Stimulated activated CD4-positive, alpha-beta T cell treated with anti-CD3 and anti-CD28 coated beads, Interleukin-15, amount 100 ng/mL, for 1 hour (primary cell): ENCODE measurements around the gene AFAP1L1.

Experiments used
- DNase-seq, 2 donors: peaks; one replicate each; pipeline ENCODE4 v3.0.0-alpha.2; 2020; ENCODE audit warnings: low read depth in 1 of 2, low spot score in 1 of 2

The AFAP1L1 gene

DNA sequence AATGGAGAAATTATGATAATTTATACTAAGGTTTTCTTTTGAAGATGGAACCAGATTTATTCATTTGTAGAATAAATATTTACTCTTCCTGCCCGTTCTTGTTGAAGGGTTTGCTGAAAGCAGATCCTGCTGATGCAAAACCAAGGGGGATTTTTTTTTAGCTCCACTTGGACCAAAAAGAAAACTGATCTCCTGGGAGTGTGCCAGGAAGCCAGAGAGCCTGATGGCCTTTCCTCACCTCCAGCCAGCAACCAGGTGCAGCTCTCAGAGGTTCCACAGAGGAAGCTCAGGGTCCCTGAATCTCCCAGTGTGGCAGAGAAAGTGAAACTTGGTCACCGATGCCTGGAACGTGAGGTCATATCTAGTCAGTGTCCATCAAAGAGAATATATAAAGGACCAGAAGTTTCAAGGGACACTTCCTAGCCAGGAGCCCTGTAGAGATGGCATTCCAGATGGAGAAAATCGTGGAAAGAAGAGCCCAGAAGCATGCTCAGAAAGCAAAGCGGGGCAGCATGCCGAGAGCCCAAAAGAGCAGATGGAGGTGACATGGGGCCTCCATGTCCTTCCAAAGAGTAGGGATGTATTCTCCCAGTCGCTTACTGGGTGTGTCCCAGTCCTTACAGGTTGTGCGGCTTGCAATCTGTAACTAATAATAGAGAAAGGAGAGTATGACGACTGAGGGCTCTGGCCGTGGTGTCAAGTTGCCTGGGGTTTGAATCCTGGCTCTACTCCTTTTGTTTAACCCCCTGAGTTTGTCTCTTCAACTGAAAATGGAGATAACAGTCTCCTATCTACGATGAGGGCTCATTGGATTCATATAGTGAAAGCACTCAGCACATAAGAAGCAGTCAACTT lies 12.2 kb downstream of the AFAP1L1 start:
- DNase-seq, result no peak

DNA sequence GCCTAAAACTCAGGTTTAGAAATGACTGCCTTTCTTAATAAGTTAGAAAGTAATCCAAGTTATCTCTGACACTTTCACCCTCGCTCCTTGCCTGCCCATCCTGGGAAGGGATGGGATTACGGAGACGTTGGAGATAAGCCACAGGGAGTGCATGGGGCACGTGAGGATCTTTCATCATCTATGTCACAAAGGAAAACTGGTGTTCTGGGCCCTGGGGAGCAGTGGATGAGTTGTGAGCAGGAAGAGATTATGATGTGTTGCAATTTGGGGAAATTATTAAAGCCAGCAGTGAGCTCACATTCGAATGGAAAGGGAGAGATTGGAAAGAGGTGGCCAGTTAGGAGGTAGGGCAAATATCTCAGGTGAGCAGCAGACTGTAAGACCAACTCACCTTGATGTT lies 12.8 kb downstream of the AFAP1L1 start:
- DNase-seq, result no peak

DNA sequence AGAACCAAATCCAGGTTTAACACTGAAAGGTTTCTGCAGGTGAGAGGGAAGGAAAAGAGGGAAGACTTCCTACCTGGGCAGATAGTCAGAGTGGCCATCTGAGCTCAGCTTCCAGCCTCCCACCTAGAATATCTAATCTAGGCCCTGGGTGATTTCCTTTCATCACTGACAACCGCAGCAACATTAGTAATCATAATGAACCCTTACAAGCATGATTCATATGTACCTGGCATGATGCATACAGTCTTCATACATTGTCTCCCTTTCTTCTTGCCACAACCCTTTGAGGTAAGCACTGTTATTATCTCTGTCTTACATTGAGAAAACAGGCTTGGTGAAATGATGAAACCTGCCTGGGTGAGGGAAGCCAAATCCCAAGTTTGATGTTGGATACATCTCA lies 13.5 kb downstream of the AFAP1L1 start:
- DNase-seq, result no peak

DNA sequence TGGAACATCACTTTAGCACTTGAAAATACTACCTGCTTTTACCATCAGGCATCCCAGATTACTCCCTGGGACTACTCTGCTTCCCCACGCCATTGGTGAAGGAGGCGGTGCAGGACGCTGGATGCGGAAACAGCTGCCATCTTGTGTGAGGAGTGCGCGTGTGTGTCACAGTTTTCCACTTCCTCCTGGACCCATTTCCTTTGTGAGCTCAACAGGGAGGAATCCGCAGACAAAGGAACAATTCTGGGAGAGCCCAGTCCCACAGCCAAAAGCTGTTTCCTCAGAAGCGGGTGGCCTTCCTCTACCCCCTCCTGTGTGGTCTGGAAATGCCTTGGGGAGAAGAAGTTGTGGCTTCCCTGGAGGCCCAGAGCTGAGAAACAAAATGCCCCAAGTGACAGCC lies 16.8 kb downstream of the AFAP1L1 start:
- DNase-seq, result no peak

DNA sequence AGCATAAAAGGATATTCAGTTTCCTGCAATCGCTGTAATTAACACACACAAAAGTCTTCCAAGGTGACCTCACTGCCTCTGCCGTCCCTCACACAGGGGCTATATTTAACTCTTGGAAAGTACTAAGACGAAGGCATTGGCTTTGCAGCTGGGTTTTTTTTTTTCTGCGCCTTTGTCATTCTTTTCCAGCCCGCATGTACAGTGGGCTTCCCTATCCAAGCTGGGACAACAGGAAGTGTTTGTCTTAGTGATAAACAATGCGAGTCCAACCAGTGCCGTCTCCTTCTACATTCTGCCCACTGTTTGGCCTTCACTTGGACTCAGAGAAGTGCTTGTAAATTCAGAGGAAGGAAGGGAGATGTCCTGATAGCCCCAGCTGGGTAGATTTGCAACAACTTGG lies 17.6 kb downstream of the AFAP1L1 start:
- DNase-seq, result no peak

DNA sequence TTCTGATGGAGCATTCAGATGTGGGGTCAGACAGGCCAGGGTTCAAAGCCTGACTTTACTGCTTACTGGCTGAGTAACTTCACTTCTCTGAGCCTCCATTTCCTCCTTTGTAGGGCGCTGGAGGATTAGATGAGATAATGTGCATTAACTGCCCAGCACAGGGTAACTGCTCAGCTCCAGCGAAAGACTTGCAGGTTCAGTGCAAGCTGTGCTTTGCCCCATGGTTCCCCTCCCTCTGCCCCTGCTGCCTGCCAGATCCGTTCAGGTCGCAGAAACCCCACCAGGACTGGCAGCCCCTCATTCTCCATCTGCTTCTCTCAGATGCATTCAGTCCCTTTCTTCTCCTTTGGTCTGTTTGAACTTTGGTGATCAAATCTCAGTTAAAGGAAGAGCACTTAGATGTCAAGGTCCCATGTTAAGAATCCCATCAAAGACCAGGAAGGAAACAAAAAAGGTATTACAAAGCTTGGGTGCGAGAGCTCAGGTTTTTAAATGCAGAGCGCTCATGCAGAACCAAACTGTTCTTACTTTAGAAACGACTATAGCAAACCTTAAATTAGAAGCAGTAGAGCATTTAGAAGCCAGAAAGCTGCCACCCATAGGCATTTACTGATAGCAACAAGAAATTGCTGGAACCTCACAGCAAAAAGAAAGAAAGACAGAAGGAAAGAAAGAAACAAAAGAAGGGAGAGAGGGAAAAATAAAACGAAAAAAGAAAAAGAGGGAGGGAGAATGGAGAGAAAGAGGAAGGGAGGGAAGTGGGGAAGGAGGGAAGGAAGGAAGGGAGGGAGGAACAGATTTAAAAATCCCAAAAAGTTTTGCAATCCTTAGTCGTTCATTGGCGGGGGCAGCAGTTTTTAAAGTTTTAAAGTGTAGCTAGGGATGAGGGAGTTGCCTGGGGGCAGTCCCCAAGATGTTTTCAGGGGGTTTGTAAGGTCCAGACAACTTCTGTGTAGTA lies 23.5 kb downstream of the AFAP1L1 start:
- DNase-seq, result no peak

DNA sequence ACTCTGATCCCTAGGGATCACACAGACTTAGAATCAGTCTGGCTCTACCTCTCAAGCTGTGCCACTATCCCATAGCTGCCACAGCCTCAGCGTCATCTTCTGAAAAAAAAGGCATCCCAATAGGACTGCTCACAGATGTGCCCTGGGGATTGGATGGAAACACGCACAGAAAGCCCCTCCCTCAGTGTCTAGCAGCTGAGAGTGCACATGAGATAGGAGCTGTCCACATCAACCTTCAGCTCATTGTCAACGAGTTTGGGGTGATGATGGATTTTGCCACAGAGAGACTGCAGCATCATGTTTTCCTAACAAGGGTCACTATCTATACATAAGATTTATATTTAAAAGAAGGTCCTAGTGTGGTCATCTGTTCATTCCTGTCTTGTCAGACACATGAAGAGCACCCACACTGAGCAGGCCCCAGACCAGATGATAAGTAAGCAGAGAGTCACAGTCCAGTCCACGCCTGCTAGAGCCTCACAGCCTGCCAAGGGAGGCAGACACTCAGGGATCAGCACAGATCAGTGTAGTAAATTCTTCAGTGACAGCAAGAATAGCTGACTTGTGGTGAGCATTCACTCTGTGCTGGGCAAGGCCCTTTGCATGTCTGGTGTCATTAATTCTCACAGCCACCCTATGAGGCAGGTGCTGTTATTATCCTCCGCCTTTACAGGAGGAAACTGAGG lies 25.8 kb downstream of the AFAP1L1 start:
- no peak for DNase-seq

DNA sequence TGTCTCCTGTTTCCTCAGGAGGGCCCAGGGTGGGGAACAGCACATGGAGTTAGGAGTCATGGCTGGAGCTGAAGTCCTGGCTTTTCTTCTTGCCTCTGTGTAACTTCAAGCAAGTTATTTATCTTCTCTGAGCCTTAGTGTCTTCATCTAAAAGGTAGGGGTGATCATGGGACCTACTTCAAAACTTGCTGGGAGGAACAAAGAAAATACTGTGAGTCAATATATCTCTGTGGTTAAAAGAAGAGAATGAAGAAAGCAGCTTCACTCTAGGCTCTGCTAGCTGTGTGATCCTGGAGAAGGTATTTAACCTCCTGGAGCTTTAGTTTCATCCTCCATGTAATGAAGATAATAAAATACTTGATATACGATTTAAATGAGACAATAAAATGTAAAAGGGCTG lies 26.5 kb downstream of the AFAP1L1 start:
- DNase-seq, result no peak

DNA sequence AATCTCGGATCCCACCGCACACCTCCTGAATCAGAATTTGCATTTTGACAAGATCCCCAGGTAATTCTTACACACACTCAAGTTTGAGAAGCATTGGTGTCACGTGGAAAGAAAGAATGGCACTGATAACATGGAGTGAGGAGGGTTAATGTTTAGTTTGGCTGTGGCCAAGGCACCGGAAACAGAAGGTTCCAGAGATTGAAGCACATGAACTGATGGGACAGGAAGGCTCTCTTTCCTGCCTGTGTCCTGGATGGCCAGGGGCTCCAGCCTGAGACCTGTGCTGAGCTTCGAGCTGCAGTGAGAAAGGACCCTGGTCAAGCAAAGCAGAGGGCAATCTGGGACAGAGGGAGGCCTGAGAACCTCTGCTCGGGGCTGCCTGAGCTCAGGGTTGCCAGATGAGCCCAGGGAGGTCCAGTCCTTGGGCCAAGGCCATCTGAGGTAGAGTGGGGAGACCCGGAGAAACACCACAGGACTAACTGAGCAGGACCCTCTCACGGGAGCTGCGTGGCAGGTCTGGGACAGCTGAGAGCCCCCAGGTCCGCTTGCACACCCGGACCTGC lies 27.3 kb downstream of the AFAP1L1 start:
- DNase-seq, result no peak

DNA sequence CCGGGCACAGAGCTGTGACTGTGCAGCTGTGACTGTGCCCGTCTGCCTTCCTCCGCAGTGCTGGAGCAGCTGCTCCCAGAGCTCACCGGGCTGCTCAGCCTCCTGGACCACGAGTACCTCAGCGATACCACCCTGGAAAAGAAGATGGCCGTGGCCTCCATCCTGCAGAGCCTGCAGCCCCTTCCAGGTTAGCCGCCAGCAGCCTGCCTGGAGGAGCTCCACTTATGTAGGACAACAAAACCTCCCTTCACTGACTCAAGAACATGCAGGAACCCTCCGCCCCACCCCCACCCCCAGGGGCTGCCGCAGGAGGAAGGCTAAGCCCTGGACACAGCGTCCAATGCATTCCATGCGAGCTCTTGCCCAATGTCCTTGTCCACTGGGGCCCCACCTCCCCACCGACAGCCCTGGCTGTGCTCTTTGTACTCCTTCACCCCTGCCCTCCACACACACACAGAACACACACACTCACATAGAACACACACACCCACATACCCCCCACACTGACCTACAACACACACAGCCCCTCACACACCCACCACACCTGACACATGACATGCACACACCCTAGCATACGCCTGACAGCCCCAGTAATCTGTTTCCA lies 27.9 kb downstream of the AFAP1L1 start:
- no peak for DNase-seq

DNA sequence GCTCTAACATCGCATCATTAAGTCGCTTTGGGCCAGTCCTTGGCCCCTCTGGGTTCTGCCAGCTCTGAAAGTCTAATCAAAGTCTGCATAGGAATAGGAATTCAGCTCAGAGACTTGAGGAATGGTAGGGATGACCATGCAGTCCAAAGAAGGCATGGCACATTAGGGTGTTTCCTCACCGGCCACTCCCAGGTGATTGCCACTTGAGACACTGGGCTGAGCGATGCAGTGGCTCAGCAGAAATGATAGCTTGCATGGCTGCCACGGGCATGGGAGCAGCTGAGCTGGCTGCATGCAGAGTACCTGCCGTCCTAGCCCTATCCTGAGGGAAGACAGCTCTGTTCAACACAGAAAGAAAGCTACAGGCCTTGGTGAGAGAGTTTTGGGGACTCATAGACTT lies 28.8 kb downstream of the AFAP1L1 start:
- DNase-seq, result no peak

DNA sequence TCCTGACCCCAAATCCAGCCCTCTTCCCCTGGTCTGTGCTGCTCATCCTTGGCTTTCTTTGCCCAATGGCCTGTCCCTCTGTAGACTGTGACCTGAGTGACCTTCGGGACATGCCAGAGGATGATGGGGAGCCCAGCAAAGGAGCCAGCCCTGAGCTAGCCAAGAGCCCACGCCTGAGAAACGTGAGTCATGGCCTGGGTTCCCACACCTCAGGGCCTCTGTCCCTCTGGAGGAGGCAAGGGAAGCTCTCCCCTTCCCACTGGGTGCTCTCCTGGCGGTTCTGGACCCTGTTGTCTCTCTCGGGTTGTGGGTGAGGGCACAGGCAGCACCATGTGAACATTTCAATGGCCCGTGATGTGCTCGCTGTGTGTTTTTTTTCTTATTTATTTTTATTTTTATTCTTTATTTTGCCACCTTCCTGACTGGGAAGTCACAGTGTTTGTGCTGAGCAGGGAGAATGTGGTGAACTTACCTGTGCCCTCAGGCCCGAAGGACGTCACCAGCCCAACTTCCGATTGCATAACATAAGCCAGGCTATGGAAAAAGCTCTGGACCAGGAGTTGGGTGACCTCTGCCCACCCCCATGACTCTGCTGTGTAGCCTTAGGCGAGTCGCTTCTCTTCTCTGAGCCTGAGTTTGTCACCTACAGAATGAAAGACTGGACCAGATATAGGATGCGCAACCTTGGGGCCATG lies 29.5 kb downstream of the AFAP1L1 start:
- DNase-seq, result no peak

DNA sequence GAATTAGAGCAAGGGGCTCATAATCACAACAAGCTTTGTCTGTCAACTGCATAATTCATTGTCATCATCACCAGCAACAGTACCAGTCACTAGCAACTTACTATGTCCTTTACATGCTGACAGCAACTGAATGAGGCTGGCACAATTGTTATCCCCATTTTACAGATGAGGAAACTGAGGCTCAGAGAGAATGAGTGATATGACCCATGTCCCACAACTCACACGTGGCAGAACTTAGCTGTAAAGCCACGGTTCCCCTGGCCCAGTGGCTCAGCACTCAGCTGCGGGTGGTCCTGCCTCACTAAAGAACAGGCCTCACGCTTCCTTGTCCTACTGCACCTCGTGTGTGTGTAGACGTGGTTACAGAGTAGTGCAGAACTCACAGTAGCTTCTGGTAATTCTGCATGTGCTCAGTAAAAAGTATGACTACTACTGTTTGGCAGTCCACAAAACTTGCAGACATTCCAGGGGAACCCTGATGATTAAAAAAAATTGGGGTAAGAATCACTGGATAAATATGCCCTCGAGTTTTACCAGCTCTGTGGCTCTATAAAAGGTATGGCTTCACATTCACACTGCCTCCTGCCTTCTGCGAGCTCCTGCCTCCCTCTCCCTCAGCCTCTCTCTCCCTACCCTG lies 30.2 kb downstream of the AFAP1L1 start:
- no peak for DNase-seq

DNA sequence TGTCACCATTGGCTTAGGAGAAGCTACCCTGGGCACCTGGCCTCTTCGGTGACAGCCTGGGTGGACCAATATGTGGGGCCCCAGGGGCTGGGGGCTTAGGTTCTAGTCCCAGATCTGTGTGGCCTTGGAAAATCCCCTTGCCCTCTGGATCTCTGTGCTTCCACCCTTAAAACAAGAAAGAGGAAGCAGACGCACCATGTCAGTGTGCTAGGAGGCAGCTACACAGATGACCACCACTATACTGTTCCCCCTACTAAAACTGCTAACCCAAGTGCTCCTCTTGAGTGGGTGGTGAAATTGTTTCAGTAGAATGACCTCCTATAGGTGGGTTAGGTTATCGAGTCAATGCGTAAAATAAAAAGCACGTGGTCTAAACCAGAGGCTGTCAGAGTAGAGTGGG lies 31.0 kb downstream of the AFAP1L1 start:
- no peak for DNase-seq

DNA sequence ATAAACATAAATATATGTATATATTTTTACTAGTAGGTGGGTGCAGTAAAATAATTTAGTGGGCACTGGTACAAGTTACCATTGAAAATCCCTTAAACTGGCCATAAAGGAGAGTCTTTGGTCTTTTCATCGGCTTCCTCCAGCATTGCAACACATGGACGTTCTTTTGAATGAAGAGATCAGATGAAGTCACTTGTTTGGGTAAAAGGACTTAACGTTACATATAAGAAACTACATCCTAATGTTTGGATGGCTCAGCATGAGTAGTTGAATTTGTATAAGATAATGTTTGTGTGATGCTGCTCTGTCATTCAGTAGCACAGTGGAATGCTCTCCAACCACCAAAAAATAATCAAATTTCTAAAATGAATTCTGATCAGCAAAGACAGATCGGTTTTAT lies 31.6 kb downstream of the AFAP1L1 start:
- DNase-seq, result no peak

DNA sequence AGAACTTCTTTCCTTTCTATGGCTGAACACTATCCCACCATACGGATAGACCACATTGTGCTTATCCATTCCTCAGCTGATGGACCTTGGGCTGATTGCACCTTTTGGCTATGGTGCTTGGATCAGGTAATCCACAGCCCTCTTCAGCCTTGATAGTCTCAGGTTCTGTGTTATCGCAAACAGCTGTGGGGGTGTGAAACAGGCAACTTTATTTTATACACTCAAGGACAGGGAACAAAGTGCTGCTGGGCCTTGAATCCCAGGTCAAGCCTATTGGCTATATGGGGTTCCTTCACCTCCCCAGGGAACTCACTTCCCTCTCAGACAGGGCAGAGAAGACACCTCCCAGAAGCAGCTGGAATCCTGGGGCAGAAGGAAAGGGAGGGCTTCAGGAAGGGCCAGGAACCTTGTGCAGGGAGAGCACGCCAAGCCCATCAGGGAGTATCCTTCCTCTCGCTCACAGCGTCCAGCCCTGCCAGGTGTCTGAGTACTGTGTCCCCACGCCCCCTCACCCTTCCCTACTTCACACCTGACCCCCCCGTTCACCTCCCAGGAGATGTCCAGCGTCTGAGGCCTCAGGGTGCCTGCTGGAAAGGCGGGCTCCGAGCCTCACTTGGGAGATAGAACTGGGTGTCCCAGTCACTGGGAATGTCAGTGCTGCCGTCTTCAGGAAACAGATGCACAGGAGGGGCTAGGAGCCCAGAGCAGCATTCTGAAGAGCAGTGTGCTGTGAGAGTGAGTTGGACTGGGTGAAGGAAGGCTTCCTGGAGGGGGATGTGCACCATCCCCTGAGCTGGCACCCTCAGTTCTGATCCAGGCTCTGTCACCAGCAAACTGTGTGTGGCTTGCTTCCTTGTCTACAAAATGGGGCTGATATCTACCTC lies 32.8 kb downstream of the AFAP1L1 start:
- no peak for DNase-seq

DNA sequence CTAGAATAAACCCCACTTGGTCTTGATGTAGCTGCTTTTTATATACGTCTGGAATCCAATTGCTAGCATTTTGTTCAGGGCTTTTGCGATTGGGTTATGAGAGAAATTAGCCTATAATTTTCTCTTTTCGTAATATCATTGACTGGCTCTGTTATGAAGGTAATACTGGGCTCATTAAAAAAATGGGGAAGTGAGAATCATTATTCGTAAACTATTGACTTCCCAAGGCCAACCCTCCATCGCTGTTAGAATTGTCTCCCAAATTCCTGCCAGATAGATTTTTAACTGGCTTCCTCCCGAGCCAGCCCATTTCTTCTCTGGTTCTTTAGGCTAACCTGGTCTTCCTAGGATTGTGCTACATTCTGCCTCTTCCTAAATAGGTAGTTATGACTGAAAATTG lies 37.7 kb downstream of the AFAP1L1 start:
- no peak for DNase-seq

DNA sequence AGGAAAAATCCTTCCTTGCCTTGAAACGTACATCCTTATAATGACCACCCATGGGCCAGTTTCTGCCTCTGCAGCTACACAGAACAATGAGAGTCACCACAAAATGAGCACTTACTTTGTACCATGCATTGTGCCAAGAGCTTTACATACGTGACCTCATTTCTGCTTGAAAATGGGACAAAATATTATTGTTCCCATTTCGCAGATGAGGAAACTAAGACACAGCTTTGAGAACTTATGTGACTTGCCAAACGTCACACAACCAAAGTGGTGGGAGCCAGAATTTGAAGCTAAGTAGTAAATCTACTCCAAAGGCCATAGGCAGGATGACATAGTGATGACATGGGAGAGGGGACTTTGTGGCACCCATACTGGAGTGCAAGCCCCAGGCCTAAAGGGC lies 38.8 kb downstream of the AFAP1L1 start:
- DNase-seq, result no peak
